Motor neuron (in vitro differentiated cells): ENCODE results near the gene FBXO17. TPM values are rescaled to one million over a fixed set of nuclear protein-coding genes. Genes with fewer than 3 reads are reported as not detected.

ENCODE experiments used
- ATAC-seq, 8 experiments: fragments of 200-7000 bp; cut with Tn5 transposase; replicated peaks in 6 of 8; 2 replicates each; pipeline ENCODE4 v1.8.0; 2021; ENCODE audit warnings: mild to moderate bottlenecking in 8 of 8, moderate library complexity in 8 of 8
- H3K27ac ChIP-seq, 2 donors: fragments of 250-450 bp; sonication (Bioruptor Pico); 2 replicates each; pipeline ENCODE4 v1.9.0; 2021; ENCODE audit warnings: antibody characterized with exemption in 2 of 2, mild to moderate bottlenecking in 2 of 2, moderate library complexity in 1 of 2
- H3K4me1 ChIP-seq, 2 donors: fragments of 250-450 bp; sonication (Bioruptor Pico); replicated peaks in 1 of 2; 2 replicates each; pipeline ENCODE4 v1.6.1; 2021; ENCODE audit warnings: antibody characterized with exemption in 2 of 2, mild to moderate bottlenecking in 2 of 2, moderate library complexity in 1 of 2
- H3K4me3 ChIP-seq, 5 donors: fragments of 250-450 bp; sonication (Bioruptor Pico); 2 replicates each; pipeline ENCODE4 v1.9.0; 2021; ENCODE audit warnings: antibody characterized with exemption in 5 of 5, mild to moderate bottlenecking in 5 of 5, moderate library complexity in 4 of 5
- WGBS, 10 experiments: fragments of 450-650 bp; shearing (Covaris generic); methylation state at CpG; one replicate each; pipeline ENCODE4 v1.0.0; 2022; 5-methylcytosine and 5-hydroxymethylcytosine counted together
- in situ Hi-C, 9 experiments: fragments of 400-800 bp; cut with MboI; loops; one replicate each; pipeline ENCODE4 v1.15.0; 2021; ENCODE audit warnings: low sequenced_read_pairs in 9 of 9, low pct_unique_long_range_greater_than_20kb in 2 of 9; ENCODE audit not compliant: unreplicated experiment in 9 of 9
- total RNA-seq, 8 experiments: library from RNA; unstranded; fragments of 300-600 nt; gene quantifications; 2 replicates each; pipeline versions ENCODE4 v1.2.3 to v1.2.4, GENCODE V29; 2022

The FBXO17 gene
- total RNA-seq, 8 experiments from 2014 or later, result 3.8 to 36.7 (median 7.7) TPM

DNA sequence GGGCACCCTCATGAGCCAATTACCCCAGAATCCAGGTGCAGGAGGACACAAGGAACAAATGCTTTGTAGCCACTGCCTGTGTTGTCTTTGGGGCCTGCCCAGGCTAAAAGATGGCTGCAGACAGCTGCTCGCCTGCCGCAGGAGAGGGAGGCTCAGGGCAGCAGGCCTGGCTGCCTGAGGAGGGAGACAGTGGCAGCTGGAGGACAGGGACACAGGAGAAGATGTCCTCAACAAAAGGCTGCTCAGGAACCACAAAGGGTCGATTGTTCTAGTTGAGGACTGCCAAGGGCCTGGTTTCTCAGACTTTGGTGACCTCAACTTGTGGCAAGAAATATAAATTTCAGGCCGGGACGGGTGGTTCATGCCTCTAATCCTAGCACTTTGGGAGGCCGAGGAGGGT, 83.8 kb downstream of the FBXO17 start:
- H3K27ac ChIP-seq, result no peak overlapping the region
- no peak overlapping the region for H3K4me3 ChIP-seq
- 50 to 100% (median 61%) methylated on average over 1 to 3 of the region's 6 CpGs; no CpG with 5 or more reads in 4 of the 10 experiments for WGBS, 10 experiments
- H3K4me1 ChIP-seq, result no peaks in the 10 kb centered on the region
- no peak for ATAC-seq
- in situ Hi-C loops, result no loop called here

Other genes starting within 250 kb of the FBXO17 start
- gene CAPN12, start 231.3 kb downstream of the FBXO17 start, total RNA-seq, result 1 to 10 TPM in 2 of 8 experiments, under 1 TPM in 6; 0.11 to 3.7 (median 0.53) TPM
- 1 to 10 TPM in 1 of 8 experiments, not detected in 7; 1.0 TPM for gene LGALS7, start 202.2 kb downstream of the FBXO17 start, total RNA-seq
- 1 to 10 TPM in 2 of 8 experiments, not detected in 6; 1.0 to 5.0 TPM for gene LGALS7B, start 186.5 kb downstream of the FBXO17 start, total RNA-seq
- gene LGALS4, start 162.8 kb downstream of the FBXO17 start, total RNA-seq, result 1 to 10 TPM in 2 of 8 experiments, under 1 TPM in 5, not detected in 1; 0.29 to 1.4 (median 0.50) TPM
- 100 to 1,000 TPM in 1 of 8 experiments, 10 to 100 TPM in 7; 34.0 to 121 (median 58.9) TPM for gene ECH1, start 143.9 kb downstream of the FBXO17 start, total RNA-seq
- gene HNRNPL, start 125.8 kb downstream of the FBXO17 start, total RNA-seq, result 100 to 1,000 TPM; 142 to 378 (median 198) TPM
- gene RINL, start 97.5 kb downstream of the FBXO17 start, total RNA-seq, result 10 to 100 TPM in 1 of 8 experiments, 1 to 10 TPM in 7; 1.1 to 11.0 (median 3.3) TPM
- gene SIRT2, start 76.1 kb downstream of the FBXO17 start, total RNA-seq, result 10 to 100 TPM; 22.8 to 66.0 (median 38.1) TPM
- gene NFKBIB, start 75.8 kb downstream of the FBXO17 start, total RNA-seq, result 10 to 100 TPM in 6 of 8 experiments, 1 to 10 TPM in 2; 7.1 to 26.0 (median 11.7) TPM
- 1 to 10 TPM in 5 of 8 experiments, under 1 TPM in 3; 0.38 to 3.0 (median 1.5) TPM for gene CCER2, start 63.6 kb downstream of the FBXO17 start, total RNA-seq
- gene SARS2, start 45.0 kb downstream of the FBXO17 start, total RNA-seq, result 10 to 100 TPM in 7 of 8 experiments, 1 to 10 TPM in 1; 8.4 to 53.6 (median 19.1) TPM
- gene MRPS12, start 44.8 kb downstream of the FBXO17 start, total RNA-seq, result 10 to 100 TPM; 19.6 to 91.4 (median 31.0) TPM
- gene FBXO27, start 56.8 kb upstream of the FBXO17 start, total RNA-seq, result 1 to 10 TPM in 6 of 8 experiments, under 1 TPM in 2; 0.67 to 5.4 (median 3.3) TPM
- under 1 TPM in 5 of 8 experiments, not detected in 3; 0.07 to 0.42 (median 0.15) TPM for gene ACP7, start 108.6 kb upstream of the FBXO17 start, total RNA-seq
- 10 to 100 TPM in 5 of 8 experiments, 1 to 10 TPM in 3; 6.5 to 42.8 (median 11.9) TPM for gene PAK4, start 150.0 kb upstream of the FBXO17 start, total RNA-seq
- under 1 TPM in 6 of 8 experiments, not detected in 2; 0.13 to 0.94 (median 0.24) TPM for gene NCCRP1, start 221.2 kb upstream of the FBXO17 start, total RNA-seq
- not detected for gene SYCN, start 228.5 kb upstream of the FBXO17 start, total RNA-seq